ENCODE measurements around the gene FOCAD.

DNA sequence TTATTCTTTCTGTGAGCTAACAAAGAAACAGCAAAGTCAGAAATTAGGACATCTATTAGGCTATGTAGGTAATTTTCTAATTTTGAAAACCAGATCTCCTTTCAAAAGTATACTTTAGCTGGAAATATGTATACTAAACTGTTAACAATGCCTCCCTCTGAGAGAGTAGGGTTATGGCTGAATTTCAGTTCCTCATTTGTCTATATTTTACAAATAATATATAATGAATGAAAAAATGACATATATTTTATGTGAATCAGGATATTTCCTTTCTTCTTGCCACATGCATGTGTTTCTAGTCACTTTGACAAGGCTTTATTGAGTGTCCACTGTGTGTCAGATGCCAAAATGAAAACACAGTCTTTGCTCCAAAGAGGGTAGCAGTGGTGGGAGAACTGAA, 331.9 kb downstream of the FOCAD start:
- TF ChIP-seq, protein P1, sequence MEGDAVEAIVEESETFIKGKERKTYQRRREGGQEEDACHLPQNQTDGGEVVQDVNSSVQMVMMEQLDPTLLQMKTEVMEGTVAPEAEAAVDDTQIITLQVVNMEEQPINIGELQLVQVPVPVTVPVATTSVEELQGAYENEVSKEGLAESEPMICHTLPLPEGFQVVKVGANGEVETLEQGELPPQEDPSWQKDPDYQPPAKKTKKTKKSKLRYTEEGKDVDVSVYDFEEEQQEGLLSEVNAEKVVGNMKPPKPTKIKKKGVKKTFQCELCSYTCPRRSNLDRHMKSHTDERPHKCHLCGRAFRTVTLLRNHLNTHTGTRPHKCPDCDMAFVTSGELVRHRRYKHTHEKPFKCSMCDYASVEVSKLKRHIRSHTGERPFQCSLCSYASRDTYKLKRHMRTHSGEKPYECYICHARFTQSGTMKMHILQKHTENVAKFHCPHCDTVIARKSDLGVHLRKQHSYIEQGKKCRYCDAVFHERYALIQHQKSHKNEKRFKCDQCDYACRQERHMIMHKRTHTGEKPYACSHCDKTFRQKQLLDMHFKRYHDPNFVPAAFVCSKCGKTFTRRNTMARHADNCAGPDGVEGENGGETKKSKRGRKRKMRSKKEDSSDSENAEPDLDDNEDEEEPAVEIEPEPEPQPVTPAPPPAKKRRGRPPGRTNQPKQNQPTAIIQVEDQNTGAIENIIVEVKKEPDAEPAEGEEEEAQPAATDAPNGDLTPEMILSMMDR (IDR thresholded peaks at IDR 0.05; ENCODE audit: low read length) = no peak
- TF ChIP-seq EZH2phosphoT487 (IDR thresholded peaks at IDR 0.05; ENCODE audit: low read length) = no peak
